HCT116 (cell line): ENCODE data around the gene IGF2R.

Experiments used
- CEBPB ChIP-seq: IDR thresholded peaks from 2 replicates; pipeline ENCODE4 v1.6.1; 2012; ENCODE audit warnings: low read depth
- CTCF ChIP-seq, 3 experiments: fragments of 200-600 bp in 1 of 3; sonication (generic) in 1 of 3; IDR thresholded peaks in 2 of 3; conservative IDR thresholded peaks in 1 of 3; 2 replicates each; pipeline ENCODE4 v1.5.1; 2012 to 2017; ENCODE audit warnings: low read depth in 2 of 3, low read length in 2 of 3, antibody characterized with exemption in 1 of 3, borderline replicate concordance in 1 of 3, control low read depth in 1 of 3, mild to moderate bottlenecking in 1 of 3, mixed read lengths in 1 of 3, mixed run types in 1 of 3, moderate library complexity in 1 of 3; ENCODE audit not compliant: insufficient read depth in 1 of 3
- ELF1 ChIP-seq: IDR thresholded peaks from 2 replicates; pipeline ENCODE4 v1.6.1; 2012; ENCODE audit warnings: low read depth, borderline replicate concordance
- EZH2 ChIP-seq: fragments of 200-600 bp; sonication (generic); IDR thresholded peaks from 2 replicates; pipeline ENCODE4 v1.6.1; 2017; ENCODE audit warnings: antibody characterized with exemption, mixed run types
- EZH2phosphoT487 ChIP-seq: fragments of 200-600 bp; IDR thresholded peaks from 2 replicates; pipeline ENCODE4 v1.6.1; 2018; ENCODE audit warnings: antibody characterized with exemption, borderline replicate concordance
- POLR2A ChIP-seq: IDR thresholded peaks from 2 replicates; pipeline ENCODE4 v1.7.0; 2011; ENCODE audit warnings: borderline replicate concordance; ENCODE audit not compliant: insufficient read depth, insufficient read length; ENCODE audit errors: extremely low read depth
- POLR2AphosphoS5 ChIP-seq: IDR thresholded peaks from 2 replicates; pipeline ENCODE4 v1.6.1; 2011; ENCODE audit warnings: mild to moderate bottlenecking, low read depth, low read length, moderate library complexity
- RAD21 ChIP-seq: IDR thresholded peaks from 2 replicates; pipeline ENCODE4 v1.6.1; 2012; ENCODE audit warnings: low read depth, mild to moderate bottlenecking
- SIN3A ChIP-seq: IDR thresholded peaks from 2 replicates; pipeline ENCODE4 v1.6.1; 2012; ENCODE audit warnings: low read depth
- YY1 ChIP-seq: IDR thresholded peaks from 2 replicates; pipeline ENCODE4 v1.6.1; 2011; ENCODE audit warnings: low read length, low read depth, moderate library complexity, mild to moderate bottlenecking; ENCODE audit not compliant: insufficient replicate concordance; ENCODE audit errors: extremely low read depth
- ZNF274 ChIP-seq: fragments of 200-500 bp; sonication (Bioruptor generic); IDR thresholded peaks from 2 replicates; pipeline ENCODE4 v1.6.1; 2014; ENCODE audit warnings: mild to moderate bottlenecking, low read depth, low read length, inconsistent platforms
- TF ChIP-seq, protein P1 (sequence below): IDR thresholded peaks from 2 replicates; pipeline ENCODE4 v1.6.1; 2012; ENCODE audit warnings: low read depth

DNA sequence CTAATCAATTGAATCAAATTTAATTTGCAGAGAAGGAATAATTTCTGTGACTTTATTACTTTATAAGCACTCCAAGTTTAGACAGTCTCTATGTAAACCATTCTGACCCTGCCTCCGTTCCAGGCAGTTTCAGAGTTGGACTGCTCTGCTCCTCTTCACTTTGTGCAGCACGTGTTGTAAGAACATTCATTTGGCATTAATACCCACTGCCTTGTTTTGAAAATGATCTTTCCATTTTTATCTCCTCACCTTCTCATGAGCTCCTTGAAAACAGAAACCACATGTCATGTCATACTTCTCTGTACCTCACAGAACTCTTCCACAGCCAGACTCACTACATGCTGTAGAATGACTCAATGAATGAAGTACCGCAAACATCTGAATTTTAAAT, 178.3 kb downstream of the IGF2R start:
- TF ChIP-seq CTCF (IDR thresholded peaks at IDR 0.05 in 2 of 3, conservative IDR thresholded peaks at IDR 0.05 in 1 of 3; ENCODE audit: borderline replicate concordance in 1 of 3, insufficient read depth in 1 of 3, low read depth in 2 of 3, low read length in 2 of 3) (no peak), POLR2A (no peak), ZNF274 (no peak), YY1 (no peak), EZH2phosphoT487 (no peak), CEBPB (no peak), POLR2AphosphoS5 (no peak), EZH2 (no peak), ELF1 (no peak), SIN3A (no peak), RAD21 (no peak)
- TF ChIP-seq, protein P1, sequence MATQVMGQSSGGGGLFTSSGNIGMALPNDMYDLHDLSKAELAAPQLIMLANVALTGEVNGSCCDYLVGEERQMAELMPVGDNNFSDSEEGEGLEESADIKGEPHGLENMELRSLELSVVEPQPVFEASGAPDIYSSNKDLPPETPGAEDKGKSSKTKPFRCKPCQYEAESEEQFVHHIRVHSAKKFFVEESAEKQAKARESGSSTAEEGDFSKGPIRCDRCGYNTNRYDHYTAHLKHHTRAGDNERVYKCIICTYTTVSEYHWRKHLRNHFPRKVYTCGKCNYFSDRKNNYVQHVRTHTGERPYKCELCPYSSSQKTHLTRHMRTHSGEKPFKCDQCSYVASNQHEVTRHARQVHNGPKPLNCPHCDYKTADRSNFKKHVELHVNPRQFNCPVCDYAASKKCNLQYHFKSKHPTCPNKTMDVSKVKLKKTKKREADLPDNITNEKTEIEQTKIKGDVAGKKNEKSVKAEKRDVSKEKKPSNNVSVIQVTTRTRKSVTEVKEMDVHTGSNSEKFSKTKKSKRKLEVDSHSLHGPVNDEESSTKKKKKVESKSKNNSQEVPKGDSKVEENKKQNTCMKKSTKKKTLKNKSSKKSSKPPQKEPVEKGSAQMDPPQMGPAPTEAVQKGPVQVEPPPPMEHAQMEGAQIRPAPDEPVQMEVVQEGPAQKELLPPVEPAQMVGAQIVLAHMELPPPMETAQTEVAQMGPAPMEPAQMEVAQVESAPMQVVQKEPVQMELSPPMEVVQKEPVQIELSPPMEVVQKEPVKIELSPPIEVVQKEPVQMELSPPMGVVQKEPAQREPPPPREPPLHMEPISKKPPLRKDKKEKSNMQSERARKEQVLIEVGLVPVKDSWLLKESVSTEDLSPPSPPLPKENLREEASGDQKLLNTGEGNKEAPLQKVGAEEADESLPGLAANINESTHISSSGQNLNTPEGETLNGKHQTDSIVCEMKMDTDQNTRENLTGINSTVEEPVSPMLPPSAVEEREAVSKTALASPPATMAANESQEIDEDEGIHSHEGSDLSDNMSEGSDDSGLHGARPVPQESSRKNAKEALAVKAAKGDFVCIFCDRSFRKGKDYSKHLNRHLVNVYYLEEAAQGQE: no peak
